NCI-H2227 treated with DMSO at 0.1 percent for 48 hours (cell line): Measurements from ENCODE around the gene HSPA8.
"Not testable (repeated sequence)": the region's sequence is repeated elsewhere in the genome, so short reads cannot be mapped to it uniquely, and the experiment has no call there.

Source experiments
- DNase-seq: peaks from one replicate; lab custom pipeline; 2025; lab: John Stamatoyannopoulos, UW

The HSPA8 gene

DNA sequence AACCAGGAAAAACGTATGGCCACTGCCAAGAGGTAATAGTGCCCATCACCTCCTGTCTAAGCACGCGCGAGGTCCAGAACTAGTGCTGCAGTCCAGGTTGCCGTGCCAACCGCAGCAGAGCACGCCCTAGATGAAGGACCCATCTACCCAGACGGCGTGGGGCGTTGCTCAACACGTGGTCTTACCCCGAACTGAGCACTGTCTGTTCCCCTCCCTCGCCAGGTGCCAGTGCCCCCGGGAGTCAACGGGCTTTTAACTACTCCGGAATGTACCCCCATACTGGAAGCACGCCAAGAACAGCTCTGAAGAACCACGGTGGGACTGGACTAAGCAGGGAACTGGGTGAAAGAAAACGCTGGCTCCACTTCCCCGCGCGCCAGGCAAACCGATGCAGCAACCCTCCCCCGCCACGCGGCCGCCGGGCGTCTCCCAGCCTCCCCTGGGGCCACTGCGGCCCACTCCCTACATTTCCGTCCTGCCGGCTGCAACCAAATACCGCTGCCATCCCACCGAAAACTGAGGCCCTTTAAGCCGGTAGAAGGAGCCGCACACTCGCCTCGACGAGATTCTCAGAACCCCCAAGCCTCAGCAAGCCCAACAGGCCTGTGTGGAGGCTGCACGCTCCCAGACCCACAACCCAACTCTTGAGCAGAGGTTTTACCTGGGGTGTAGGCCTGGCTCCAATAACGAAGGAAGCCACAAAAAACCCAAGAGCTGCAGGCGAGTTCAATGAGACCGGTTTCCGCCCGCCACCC, at the start of gene HSPA8:
HSPA8 (minus strand) TSS at position 734 of the 755 bp plus-strand sequence. CDS start 812 bp downstream, outside the sequence.
- DNase-seq = peak; percentile 21

DNA sequence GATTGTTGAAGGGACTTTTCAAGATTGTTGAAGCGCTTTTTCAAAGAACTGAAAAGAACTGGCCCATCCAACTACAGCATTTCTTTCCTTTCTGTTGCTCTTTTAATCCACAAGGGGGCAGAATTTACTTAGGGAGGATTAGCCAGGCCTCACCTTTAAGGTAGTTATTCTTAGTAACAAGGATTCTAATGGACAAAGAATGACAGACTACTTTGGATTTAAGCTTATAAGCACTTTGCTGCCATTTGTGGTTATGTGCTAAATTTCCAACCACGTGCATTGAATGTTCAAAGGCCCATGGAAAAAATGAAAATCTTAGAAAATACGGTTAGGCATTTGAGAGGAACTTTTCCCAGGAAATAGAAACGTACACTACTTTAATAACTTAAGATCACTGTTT, 49.5 kb upstream of the HSPA8 start:
- peak; percentile 37 for DNase-seq

DNA sequence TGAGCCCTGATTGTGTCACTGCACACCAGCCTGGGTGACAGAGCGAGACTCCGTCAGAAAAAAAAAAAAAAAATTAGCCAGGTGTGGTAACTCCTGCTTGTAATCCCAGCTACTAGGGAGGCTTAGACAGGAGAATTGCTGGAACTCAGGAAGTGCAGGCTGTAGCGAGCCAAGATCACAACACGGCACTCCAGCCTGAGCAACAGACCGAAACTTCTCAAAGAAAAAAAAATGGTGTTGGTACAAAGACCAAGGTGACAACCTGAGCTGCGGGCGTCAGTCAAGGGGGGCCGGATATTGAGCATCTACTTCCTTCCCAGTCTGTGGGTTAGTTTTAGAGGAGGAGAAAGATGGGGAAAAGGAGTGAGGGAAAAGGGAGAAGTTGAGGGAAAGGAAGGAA, 48.5 kb upstream of the HSPA8 start:
- DNase-seq = no peak

DNA sequence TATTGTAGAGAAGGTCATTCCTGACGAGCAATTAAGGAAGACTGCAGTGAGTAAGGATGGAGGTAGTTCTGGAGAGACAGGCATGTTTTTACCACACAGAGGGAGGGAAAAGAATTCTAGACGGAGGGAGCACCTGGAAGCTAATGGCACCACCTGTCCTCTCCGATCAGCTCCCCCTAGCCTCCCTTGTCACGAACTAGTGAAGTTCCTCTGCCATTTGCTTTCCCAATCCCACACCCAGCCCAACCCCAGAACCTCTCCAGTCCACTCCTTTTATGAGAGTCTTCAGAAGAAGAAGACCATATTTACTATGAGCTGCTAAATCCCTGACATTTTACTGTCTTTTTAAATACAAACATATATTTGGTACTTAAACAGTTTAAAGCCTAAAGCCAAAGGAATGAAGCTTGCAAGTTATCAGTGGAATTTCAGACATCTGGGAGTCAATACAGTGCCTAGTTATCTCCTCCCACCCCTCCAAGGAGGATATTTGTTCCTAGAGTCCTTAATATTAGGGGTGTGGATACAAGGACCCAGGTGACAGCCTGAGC, 46.1 kb upstream of the HSPA8 start:
- no peak for DNase-seq

DNA sequence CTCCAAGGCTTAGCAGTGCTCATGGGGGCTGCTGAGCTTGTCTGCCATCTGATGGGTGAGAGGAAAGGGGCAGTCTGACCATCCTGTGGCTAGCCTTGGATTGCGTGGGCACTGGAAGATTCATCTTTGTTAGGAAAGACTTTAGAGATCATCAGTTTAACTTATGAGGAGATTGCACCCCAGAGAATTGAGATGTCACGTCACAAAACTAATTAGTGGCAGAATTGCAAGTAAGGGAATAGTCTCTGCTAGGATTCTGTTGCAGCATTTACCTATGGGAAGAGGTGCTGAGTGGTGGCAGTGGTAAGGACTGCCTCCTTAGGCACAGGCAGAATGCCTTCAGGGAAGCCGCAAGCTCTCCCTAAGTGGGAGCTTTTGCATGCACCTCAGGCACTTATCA, 42.8 kb upstream of the HSPA8 start:
- no peak for DNase-seq

DNA sequence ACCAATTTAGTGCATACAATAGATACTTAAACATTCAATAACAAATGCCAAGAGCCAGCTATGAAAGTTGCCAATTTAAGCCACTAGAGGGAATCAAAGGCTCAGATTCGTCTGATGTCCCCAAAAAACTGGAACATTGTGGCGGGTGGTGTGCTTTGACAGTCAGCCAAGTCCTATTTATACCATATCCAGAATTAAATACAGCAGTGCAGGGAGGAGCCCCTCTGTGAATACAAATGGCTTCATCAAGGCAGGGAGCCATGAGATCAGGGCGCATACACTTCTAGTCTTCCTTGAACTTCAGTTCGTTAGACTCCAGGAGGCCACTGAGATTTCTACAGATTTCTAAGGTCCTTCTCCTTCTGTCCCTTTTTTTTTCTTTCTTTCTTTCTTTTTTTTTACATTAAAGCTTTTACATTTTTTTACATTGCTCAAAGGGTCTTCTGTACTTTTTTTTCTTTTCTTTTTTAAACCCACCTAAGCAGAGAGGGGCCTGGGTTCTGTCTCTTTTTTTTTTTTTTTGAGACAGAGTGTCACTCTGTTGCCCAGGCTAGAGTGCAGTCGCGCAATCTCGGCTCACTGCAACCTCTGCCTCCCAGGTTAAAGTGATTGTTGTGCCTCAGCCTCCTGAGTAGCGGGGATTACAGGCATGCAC, 41.5 kb upstream of the HSPA8 start:
- peak; percentile 78 for DNase-seq

DNA sequence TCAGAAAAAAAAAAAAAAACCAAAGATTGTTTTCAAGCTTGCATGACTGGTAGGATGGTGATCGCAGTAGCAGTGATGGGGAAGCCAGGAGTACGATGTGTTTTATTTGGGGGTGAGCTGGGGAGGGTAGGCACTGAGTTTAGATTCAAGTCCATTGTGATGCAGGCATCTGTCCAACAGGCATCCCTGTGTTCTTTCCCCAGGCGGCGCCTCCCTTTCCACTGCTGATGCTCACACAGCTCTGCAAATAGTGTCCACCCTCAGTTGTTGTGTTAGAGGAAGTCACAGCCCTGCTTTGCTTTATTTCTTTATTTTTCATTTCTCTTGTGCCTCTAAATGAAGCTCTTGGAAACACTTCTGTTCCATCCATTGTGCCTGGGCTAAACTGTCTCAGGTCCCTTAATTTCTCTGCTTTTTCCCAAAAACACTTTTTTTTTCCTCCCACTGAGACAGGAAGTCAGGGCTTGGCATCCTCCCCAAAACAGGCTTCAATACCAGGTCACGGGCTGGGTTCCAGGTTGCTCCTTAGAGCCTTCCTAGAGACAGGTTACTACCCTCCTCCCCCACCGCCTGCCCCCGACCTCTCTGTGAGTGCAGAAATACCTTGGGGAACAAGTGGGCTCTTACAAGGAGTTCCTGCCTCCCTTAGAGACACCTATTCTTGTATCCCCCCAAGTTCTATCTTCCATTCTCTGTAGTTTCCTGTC, 38.6 kb upstream of the HSPA8 start:
- no peak for DNase-seq

DNA sequence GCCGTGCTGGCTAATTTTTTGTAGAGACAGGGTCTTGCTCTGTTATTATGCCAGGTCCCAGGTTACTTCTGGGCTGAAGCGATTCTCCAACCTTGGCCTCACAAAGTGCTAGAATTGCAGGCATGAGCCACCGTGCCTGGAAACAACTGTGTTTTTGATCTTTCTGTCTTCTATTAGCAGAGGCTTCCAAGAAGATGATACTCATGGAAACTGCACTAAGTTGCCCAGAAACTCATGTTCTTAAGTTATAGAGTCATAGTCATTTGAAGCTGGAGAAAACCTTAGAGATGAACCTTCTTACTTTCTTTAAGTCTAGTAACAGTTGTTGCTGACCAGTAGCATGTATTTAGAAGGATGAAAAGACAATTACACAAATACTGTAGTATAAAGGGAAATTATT, 37.1 kb upstream of the HSPA8 start:
- no peak for DNase-seq

DNA sequence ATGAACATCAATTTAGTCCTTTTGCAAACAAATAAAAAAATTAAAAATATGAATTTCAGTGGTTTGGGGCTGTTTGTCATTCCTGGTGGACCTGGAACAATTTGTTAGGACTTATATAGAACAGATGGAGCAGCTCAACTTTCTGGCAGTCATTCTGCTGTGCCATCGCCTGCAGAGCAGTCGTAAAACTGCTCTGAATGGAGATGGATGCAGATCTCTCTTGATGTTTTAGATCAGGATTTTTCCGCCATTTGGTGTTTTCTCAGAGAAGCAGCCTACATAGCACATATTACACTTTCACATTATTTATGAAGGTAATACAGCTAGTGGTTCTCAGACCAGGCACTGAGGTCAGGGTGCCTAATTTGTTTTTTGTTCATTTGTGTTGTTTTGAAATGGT, 31.8 kb upstream of the HSPA8 start:
- no peak for DNase-seq

DNA sequence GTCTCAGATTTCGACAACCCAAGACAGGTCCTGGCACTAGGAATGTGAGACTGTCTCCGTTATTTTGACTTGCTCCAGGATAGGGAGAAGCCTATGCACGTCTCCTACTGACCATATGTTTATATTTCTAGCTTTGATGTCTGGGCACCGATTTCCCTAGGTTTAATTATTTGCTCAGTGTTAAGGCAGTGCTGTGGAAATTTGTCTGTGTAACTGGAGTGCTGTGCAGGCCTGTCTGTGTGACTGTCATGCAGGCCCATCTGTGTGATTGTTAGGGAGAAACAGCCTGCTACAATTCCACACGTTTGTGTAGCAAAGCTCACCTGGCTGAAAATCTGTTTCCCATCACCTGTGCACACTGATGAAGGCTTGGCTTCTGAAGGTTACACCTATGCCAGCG, 29.6 kb upstream of the HSPA8 start:
- DNase-seq = no peak

DNA sequence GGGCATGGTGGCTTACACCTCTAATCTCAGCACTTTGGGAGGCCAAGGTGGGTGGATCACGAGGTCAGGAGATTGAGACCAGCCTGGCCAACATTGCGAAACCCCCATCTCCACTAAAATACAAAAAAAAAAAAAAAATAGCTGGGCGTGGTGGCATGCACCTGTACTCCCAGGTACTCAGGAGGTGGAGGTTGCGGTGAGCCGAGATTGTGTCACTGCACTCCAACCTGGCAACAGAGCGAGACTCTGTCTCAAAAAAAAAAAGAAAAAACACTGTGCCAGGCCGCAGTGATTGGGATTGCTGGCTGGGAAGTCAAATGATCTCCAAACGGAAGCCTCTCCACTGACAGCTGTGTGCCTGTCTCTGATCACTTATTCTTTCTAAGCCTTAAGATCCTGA, 28.2 kb upstream of the HSPA8 start:
- not testable (repeated sequence) for DNase-seq

DNA sequence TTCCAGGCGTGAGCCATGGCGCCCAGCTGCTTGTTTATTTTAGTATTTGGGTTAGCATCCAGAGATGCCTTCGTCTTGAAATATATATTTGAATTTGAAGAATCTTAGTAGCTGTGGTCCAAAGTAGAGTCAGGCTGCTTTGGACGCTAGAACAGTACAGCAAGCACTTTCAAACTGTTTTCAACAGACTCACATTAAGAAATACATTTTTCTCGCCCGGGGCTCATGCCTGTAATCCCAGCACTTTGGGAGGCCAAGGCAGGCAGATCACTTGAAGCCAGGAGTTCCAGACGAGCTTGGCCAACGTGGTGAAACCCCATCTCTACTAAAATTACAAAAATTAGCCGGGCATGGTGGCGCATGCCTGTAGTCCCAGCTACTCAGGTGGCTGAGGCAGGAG, 27.0 kb upstream of the HSPA8 start:
- DNase-seq = not testable (repeated sequence)

DNA sequence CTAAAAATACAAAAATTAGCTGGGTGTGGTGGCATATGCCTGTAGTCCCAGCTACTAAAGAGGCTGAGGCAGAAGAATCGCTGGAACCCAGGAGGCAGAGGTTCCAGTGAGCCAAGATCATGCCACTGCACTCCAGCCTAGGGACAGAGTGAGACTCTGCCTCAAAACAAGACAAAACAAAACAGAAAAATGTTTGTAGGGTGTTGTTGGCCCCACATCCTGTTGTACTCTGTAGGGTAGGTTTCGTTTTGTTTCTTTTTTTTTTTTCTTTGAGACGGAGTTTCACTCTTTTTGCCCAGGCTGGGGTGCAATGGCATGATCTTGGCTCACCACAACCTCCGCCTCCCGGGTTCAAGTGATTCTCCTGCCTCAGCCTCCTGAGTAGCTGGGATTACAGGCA, 25.7 kb upstream of the HSPA8 start:
- DNase-seq = not testable (repeated sequence)

DNA sequence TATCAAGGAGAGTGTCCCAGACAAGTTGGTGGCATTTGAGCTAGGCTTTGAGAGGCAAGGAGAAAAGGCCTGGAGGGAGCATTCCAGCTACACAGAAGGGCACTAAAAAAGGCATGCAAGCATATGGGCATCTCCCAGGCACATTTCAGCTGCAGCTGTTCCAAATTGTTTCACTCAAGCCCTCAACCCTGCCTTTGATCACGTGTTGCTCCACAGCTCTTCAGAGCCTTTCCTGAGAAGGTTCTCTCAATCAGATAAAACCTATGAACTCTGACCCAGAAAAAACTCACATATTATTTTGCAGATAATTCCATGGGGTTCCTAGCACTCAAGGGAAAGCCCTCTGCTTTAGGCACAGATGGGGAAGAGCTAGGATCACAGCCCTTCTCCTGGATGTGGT, 24.4 kb upstream of the HSPA8 start:
- DNase-seq = no peak

DNA sequence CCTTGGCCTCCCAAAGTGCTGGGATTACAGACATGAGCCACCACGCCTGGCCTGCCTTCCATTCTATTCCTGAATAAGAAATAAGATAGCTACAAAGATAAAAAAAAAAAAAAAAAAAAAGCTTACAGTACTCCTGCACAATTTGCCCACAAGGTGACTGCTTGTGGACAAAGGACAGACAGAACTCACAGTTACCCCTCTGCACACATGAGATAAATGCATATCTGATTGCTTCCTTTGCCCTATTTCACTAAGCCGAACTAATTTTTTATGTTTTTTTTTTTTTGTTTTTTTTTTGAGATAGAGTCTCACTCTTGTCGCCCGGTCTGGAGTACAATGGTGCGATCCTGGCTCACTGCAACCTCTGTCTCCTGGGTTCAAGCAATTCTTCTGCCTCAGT, 23.6 kb upstream of the HSPA8 start:
- DNase-seq = no peak

DNA sequence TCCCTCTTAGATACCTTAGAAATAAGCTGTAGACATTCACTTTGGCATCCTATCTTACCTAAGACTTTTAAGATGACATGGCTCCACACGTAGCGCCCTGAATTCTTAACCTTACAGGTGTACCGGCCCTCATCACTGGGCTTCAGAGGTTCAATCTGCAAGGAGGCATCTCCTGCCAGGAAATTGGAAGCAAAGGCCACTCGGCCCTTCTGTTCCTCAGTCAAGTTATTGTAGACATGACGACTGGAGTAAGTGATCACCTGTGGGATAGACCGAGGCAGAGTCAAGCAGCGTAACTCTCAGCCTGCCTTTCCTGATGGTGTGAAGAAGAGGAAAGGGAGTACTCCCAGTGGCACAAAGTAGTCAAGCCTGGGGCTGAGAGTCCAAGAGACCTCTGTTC, 22.5 kb upstream of the HSPA8 start:
- DNase-seq = no peak

DNA sequence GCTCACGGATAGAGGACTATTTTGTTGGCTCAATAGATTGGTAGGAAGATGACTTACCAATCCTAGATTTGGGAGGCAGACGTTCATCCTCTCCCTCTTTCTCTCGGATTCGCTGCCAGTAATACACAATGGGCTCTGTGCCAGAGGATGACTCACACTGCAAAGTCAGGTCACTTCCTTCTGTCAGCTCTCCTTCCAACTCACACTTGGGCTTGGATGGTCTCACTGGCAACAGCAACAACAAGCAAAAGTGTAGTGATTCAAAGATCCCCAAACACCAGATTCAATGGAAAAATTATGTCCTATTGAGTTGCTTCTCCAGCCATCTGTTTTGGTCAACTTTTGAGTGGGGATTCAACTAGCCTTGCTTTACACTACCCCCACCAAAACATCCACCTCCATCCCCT, 21.7 kb upstream of the HSPA8 start:
- DNase-seq = peak; percentile 4

DNA sequence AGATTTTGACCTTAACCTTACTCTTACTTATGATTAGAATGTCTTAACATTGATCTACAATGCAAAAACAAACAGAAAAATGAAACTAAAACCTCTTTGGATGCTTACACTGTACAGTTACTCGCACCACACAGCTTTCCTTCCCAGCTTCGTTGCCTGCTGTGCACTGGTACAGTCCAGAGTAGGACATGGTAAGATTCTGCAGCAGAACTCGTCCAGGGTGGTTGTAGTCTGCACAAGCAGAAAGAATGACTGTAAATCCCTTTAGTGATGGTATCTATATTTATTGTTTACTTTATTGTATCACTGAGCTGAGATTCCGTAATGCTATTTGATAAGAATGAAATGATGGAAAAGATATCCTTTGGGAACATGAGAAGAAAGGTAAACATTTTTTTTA, 21.0 kb upstream of the HSPA8 start:
- DNase-seq = no peak

DNA sequence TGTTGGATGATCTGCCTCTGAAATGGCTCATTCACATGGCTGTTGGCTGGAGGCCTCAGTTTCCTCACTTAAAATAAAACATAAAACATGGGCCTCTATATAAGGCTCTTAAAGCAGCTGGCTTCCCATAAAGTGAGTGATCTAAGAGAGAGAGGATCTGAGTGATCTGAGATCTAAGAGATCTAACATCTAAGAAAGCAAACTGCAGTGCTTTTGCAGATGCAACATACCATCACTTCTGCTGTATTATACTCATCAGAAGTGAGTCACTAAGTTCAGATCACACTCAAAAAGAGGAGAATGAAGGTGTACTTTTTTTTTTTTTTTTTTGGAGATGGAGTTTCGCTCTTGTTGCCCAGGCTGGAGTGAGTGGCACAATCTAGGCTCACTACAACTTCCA, 18.1 kb upstream of the HSPA8 start:
- DNase-seq = no peak

DNA sequence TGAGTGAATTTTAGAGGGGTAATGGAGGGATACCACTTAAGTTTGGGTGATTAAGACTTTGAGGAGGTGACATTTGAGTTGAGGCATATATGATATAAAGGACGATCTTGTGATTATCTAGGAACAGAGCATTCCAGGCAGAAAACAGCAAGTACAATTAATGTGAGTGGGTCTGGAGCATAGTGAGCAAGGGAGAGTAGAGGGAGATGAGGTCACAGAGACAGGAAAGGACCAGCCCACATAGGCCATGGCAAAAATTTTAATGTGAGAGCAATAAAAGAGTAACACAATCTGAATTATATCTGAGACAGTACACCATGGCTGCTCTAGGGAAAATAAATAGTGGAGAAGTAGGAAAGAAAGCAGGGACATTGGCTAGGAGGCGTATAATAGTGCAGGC, 14.5 kb upstream of the HSPA8 start:
- no peak for DNase-seq

DNA sequence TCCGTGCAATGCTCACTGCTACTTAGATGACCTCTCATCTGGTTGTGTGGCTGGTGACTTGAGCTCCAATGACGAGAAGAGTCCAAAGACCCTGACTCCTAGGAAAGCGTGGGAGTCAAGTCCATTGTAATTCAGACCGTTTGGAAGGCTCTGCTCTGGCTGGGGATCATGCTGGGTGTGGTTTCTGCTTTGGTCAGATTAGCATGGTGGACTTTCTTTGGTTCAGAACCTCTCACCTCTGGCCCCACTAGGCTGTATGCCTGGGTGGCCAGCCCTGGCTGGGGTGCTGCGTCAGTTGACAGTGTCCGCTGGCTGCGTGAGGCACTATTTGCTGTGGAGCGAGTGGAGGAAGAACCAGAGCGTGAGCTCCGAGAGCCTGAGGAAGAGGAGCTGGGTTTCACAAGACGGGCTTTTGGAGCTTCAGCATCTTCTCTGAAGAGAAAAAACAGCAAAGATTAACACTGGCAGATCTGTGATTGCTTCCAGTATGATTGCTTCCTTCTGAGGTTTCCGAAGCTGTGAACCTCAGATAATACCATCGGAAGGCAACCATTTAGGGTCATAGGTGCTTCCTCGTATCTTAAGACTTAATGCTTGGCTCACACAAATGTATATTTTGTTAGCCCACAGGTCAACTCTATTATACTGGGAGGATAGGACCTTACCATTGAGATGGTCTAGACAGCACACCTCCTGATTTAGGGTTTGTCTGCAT, 11.6 kb upstream of the HSPA8 start:
- no peak for DNase-seq

DNA sequence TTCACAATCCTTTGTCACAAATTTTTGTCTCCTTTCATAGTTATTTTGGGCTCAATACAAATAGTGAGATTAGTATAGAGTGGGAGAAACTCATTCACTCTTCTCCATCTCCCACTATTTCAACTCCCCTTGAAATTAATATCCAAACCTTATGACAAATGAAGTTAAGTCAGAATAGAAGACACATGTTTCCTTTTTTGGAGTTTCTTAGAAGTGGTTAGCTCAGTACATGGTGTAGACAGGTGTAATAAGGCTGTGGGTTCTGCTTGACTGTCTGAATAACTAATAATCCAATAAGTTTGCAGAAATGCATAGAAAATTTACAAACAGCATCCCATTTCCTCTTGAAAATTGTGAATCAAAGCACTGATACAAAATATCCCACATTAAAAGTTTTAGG, 10.8 kb upstream of the HSPA8 start:
- no peak for DNase-seq
